Ectodermal cell (in vitro differentiated cells): ENCODE results near the gene SERPINB1.

Experiments used
- H3K27ac ChIP-seq: 2 replicates; pipeline ENCODE4 v1.7.0; 2013; ENCODE audit warnings: mild to moderate bottlenecking, low read depth, low read length; ENCODE audit not compliant: insufficient read depth, poor library complexity, severe bottlenecking
- H3K27me3 ChIP-seq: 2 replicates; pipeline ENCODE4 v1.7.0; 2013; ENCODE audit warnings: mild to moderate bottlenecking, low read length; ENCODE audit not compliant: insufficient read depth, control insufficient read depth, poor library complexity, severe bottlenecking
- H3K36me3 ChIP-seq: one replicate; pipeline ENCODE4 v1.7.0; 2013; ENCODE audit warnings: low read length; ENCODE audit not compliant: control insufficient read depth, insufficient read depth
- H3K4me1 ChIP-seq: one replicate; pipeline ENCODE4 v1.7.0; 2013; ENCODE audit warnings: low read length; ENCODE audit not compliant: control insufficient read depth, insufficient read depth
- H3K4me3 ChIP-seq: 2 replicates; pipeline ENCODE4 v1.7.0; 2013; ENCODE audit warnings: low read depth, low read length, control low read depth; ENCODE audit not compliant: insufficient read depth
- H3K9me3 ChIP-seq: 2 replicates; pipeline ENCODE4 v1.7.0; 2013; ENCODE audit warnings: mild to moderate bottlenecking, low read length, moderate library complexity; ENCODE audit not compliant: control insufficient read depth
- WGBS, 2 experiments: methylation state at CpG; one replicate each; pipeline ENCODE4 v1.1.7; 2013; ENCODE audit warnings: missing lambda C conversion rate in 2 of 2; 5-methylcytosine and 5-hydroxymethylcytosine counted together

The SERPINB1 gene

GRCh38 chr6:2795162-2795561 is 46.5 kb downstream of the SERPINB1 start:
- Histone ChIP-seq H3K9me3 (no peaks in the 10 kb centered on the region), H3K4me3 (no peak overlapping the region), H3K27ac (no peak overlapping the region), H3K36me3 (no peaks in the 10 kb centered on the region), H3K4me1 (peaks cover 17% of the 10 kb centered on the region), H3K27me3 (no peaks in the 10 kb centered on the region)
- 97 to 98% methylated on average over 2 of the region's 2 CpGs for WGBS, 2 experiments

GRCh38 chr6:2794171-2794730 is 47.4 kb downstream of the SERPINB1 start:
- Histone ChIP-seq H3K27me3 (no peaks in the 10 kb centered on the region), H3K4me3 (no peak overlapping the region), H3K36me3 (no peaks in the 10 kb centered on the region), H3K27ac (no peak overlapping the region), H3K4me1 (peaks cover 17% of the 10 kb centered on the region), H3K9me3 (no peaks in the 10 kb centered on the region)
- WGBS, 2 experiments = 94 to 96% methylated on average over 4 to 5 of the region's 5 CpGs

GRCh38 chr6:2793534-2794151 is 48.0 kb downstream of the SERPINB1 start:
- H3K9me3 ChIP-seq = no peaks in the 10 kb centered on the region
- no peaks in the 10 kb centered on the region for H3K36me3 ChIP-seq
- 80 to 82% methylated on average over 9 of the region's 9 CpGs for WGBS, 2 experiments
- H3K4me1 ChIP-seq = peaks cover 17% of the 10 kb centered on the region
- H3K4me3 ChIP-seq = no peak overlapping the region
- no peaks in the 10 kb centered on the region for H3K27me3 ChIP-seq
- no peak overlapping the region for H3K27ac ChIP-seq

GRCh38 chr6:2792330-2793110 is 49.1 kb downstream of the SERPINB1 start:
- Histone ChIP-seq H3K4me1 (peaks cover 8% of the 10 kb centered on the region), H3K9me3 (no peaks in the 10 kb centered on the region), H3K27me3 (no peaks in the 10 kb centered on the region), H3K27ac (no peak overlapping the region), H3K4me3 (no peak overlapping the region), H3K36me3 (no peaks in the 10 kb centered on the region)
- WGBS, 2 experiments = 95 to 96% methylated on average over 17 of the region's 17 CpGs

- H3K27me3 ChIP-seq = no peaks in the 10 kb centered on the region
- no peak overlapping the region for H3K4me3 ChIP-seq
- 93 to 98% methylated on average over 4 of the region's 4 CpGs for WGBS, 2 experiments
- no peak overlapping the region for H3K27ac ChIP-seq
- H3K4me1 ChIP-seq = no peaks in the 10 kb centered on the region
- no peaks in the 10 kb centered on the region for H3K9me3 ChIP-seq
- H3K36me3 ChIP-seq = no peaks in the 10 kb centered on the region
Observed at GRCh38 chr6:2791450-2791974, 50.2 kb downstream of the SERPINB1 start.

GRCh38 chr6:2790588-2791449 is 50.8 kb downstream of the SERPINB1 start:
- H3K36me3 ChIP-seq = no peaks in the 10 kb centered on the region
- H3K27me3 ChIP-seq = no peaks in the 10 kb centered on the region
- WGBS, 2 experiments = 56 to 58% methylated on average over 7 to 9 of the region's 11 CpGs
- H3K4me1 ChIP-seq = no peaks in the 10 kb centered on the region
- no peaks in the 10 kb centered on the region for H3K9me3 ChIP-seq
- H3K4me3 ChIP-seq = no peak overlapping the region
- H3K27ac ChIP-seq = no peak overlapping the region

- no peaks in the 10 kb centered on the region for H3K27me3 ChIP-seq
- H3K4me3 ChIP-seq = no peak overlapping the region
- no peaks in the 10 kb centered on the region for H3K36me3 ChIP-seq
- H3K27ac ChIP-seq = no peak overlapping the region
- no peaks in the 10 kb centered on the region for H3K9me3 ChIP-seq
- H3K4me1 ChIP-seq = no peaks in the 10 kb centered on the region
- WGBS, 2 experiments = 80 to 85% methylated on average over 4 of the region's 4 CpGs
Observed at GRCh38 chr6:2786269-2786668, 55.4 kb downstream of the SERPINB1 start.

GRCh38 chr6:2784930-2785329 is 56.7 kb downstream of the SERPINB1 start:
- 94 to 95% methylated on average over 7 of the region's 7 CpGs for whole genome bisulfite sequencing, 2 experiments
- no peaks in the 10 kb centered on the region for H3K4me1 ChIP-seq
- H3K27ac ChIP-seq = no peak overlapping the region
- H3K4me3 ChIP-seq = no peak overlapping the region
- H3K27me3 ChIP-seq = no peaks in the 10 kb centered on the region
- no peaks in the 10 kb centered on the region for H3K9me3 ChIP-seq
- no peaks in the 10 kb centered on the region for H3K36me3 ChIP-seq

- no peaks in the 10 kb centered on the region for H3K27me3 ChIP-seq
- H3K36me3 ChIP-seq = peaks cover 1% of the 10 kb centered on the region
- 93 to 95% methylated on average over 5 of the region's 5 CpGs for WGBS, 2 experiments
- no peak overlapping the region for H3K27ac ChIP-seq
- H3K9me3 ChIP-seq = no peaks in the 10 kb centered on the region
- H3K4me3 ChIP-seq = no peak overlapping the region
- H3K4me1 ChIP-seq = no peaks in the 10 kb centered on the region
Observed at GRCh38 chr6:2784061-2784460, 57.6 kb downstream of the SERPINB1 start.
